Common myeloid progenitor, CD34-positive (primary cell): Measurements from ENCODE around the gene AGER.
A peak's percentile ranks its signal among the peaks of the same experiment; 100 is the strongest.

ENCODE experiments used
- CTCF ChIA-PET: fragments of 350-600 bp; sonication (Branson Sonifier 250); formaldehyde crosslinking; loops from one replicate; lab custom pipeline; 2021; ENCODE audit warnings: antibody characterized with exemption; lab: Charles Lee
- POLR2A ChIA-PET: fragments of 350-600 bp; sonication (Branson Sonifier 250); formaldehyde crosslinking; loops from one replicate; lab custom pipeline; 2021; ENCODE audit warnings: antibody characterized with exemption; lab: Charles Lee
- DNase-seq, 3 donors: peaks; one replicate each; pipeline versions ENCODE4 v3.0.0 to v3.0.0-alpha.2; 2013
- H3K27ac ChIP-seq, 2 experiments: 1 replicate in 1 of 2; 2 replicates in 1 of 2; pipeline ENCODE4 v1.7.0; 2013; ENCODE audit warnings: inconsistent platforms in 2 of 2, low read length in 2 of 2, mild to moderate bottlenecking in 2 of 2, low read depth in 1 of 2, moderate library complexity in 1 of 2; ENCODE audit not compliant: severe bottlenecking in 2 of 2, insufficient read depth in 1 of 2, poor library complexity in 1 of 2
- H3K27me3 ChIP-seq, 5 experiments: replicated peaks in 2 of 5; 1 replicate in 3 of 5; 2 replicates in 2 of 5; pipeline versions ENCODE4 v1.6.1 to v1.7.0; 2013; ENCODE audit warnings: low read length in 4 of 5, mild to moderate bottlenecking in 2 of 5, moderate library complexity in 2 of 5, inconsistent platforms in 1 of 5; ENCODE audit not compliant: insufficient read depth in 5 of 5, control insufficient read depth in 4 of 5
- H3K36me3 ChIP-seq, 4 experiments: 1 replicate in 2 of 4; 2 replicates in 2 of 4; pipeline versions ENCODE4 v1.6.1 to v1.7.0; 2013; ENCODE audit warnings: low read length in 3 of 4, control low read depth in 1 of 4, mild to moderate bottlenecking in 1 of 4; ENCODE audit not compliant: control insufficient read depth in 4 of 4, insufficient read depth in 4 of 4
- H3K4me1 ChIP-seq, 4 experiments: 1 replicate in 3 of 4; 2 replicates in 1 of 4; pipeline versions ENCODE4 v1.6.1 to v1.7.1; 2013; ENCODE audit warnings: low read length in 3 of 4, mild to moderate bottlenecking in 3 of 4, control low read depth in 1 of 4, inconsistent platforms in 1 of 4, moderate library complexity in 1 of 4; ENCODE audit not compliant: control insufficient read depth in 4 of 4, insufficient read depth in 4 of 4; ENCODE audit errors: control extremely low read depth in 1 of 4
- H3K4me3 ChIP-seq, 7 experiments: 1 replicate in 4 of 7; 2 replicates in 3 of 7; pipeline versions ENCODE4 v1.5.1 to v1.7.0; 2013; ENCODE audit warnings: mild to moderate bottlenecking in 7 of 7, low read length in 6 of 7, moderate library complexity in 6 of 7, inconsistent platforms in 2 of 7, low read depth in 2 of 7, control low read depth in 1 of 7; ENCODE audit not compliant: insufficient read depth in 4 of 7, control insufficient read depth in 1 of 7; ENCODE audit errors: extremely low read depth in 1 of 7
- H3K9me3 ChIP-seq, 5 experiments: 1 replicate in 4 of 5; 2 replicates in 1 of 5; pipeline versions ENCODE4 v1.6.1 to v1.7.1; 2013; ENCODE audit warnings: low read length in 4 of 5, mild to moderate bottlenecking in 2 of 5, inconsistent platforms in 1 of 5, low read depth in 1 of 5, moderate library complexity in 1 of 5; ENCODE audit not compliant: control insufficient read depth in 4 of 5, insufficient read depth in 2 of 5; ENCODE audit errors: control extremely low read depth in 1 of 5
- WGBS: methylation state at CpG from one replicate; pipeline ENCODE4 v1.1.5; 2013; ENCODE audit not compliant: insufficient coverage; 5-methylcytosine and 5-hydroxymethylcytosine counted together

Gene AGER

DNA sequence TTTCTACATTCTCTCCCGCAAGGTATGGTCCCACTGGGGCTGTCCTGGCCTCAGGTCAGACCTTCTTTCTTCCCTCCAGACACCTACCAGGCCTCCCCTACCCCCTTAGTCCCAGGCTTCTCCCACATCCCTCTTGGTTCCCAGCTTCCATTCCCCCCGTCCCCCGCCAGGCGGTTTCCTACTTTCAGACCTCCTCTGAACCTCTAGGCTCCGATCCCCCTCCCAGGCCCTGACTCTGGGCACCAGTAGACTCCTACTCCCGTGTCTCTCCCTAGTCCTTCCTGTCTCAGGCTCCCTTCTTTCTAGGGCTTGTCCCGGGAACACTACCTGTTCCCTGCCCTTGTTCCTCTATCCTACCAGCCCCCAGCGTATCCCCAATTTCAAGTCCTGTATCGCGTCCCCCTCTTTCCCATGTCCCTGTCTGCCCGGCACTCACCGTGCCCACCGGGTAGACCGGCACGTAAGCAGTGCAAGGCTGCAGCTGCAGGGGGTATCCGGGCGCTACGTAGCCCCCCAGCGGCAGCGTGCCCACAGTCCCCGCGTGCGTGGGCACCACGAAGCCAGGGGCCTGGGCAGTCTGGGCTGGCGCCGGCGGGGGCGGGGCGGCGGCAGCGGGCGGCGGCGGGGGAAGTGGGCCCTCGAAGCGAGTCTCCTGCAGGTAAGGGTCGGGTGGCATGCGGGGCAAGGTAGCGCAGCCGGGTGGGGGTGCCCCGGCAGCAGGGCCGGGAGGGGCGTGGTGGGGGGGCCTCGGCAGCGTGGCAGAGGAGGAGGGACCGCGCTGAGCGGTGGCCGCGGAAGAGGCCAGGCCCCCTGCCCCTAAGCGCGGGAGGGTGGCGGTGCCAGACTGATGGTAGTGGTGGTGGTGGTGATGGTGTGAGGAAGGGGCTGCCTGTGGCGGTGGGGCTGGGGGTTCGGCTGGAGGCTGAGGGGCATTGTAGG, 33.9 kb downstream of the AGER start:
- POLR2A ChIA-PET = interaction anchor here (0.8 kb wide), 1 partner anchor 33 kb away, joined by 3 read pairs; no protein-coding TSS in a partner anchor
- peaks cover 6 to 32% (median 25%) of the 10 kb centered on the region in 5 experiments for H3K27me3 ChIP-seq

DNA sequence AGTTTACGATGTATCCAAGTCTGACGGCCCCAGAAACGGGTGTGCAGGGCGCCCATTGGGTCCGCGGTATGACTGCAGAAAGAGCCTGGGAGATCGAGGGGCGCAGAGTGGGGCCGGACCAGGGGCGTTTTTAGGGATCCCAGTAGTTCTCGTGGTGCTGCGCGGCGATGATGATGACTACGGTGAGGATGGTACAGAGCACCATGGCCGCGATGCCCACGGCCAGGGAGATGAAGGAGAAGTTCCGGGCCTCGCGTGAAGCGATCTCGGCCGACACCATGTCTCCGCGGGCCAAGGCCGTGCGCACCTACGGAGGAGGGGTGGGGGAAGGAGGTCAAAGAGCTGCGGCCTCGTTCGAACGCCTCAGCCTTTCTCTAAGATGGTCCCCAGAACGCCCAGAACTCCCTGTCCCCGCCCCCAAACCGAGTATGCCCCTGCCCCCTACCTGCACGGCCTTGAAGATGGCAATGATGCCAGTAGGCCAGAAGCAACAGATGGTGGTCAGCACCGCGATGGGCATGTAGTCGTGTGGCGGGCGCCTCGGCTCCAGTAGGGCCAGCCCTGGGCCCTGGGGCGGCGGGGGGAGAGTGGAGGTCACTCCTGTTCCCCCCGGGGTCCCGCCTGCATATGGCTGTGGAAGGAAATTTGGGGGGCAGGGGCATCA, 34.8 kb downstream of the AGER start:
- POLR2A ChIA-PET = interaction anchor here (0.7 kb wide), 1 partner anchor 29 kb away, joined by 3 read pairs; no protein-coding TSS in a partner anchor
- CTCF ChIA-PET = interaction anchor here (0.8 to 2.0 kb wide), 8 partner anchors 9 to 48 kb away, joined by 3 to 9 read pairs (median 4); partner anchors contain the start of gene FKBPL
- Histone ChIP-seq H3K4me3 (peak overlapping the region in 6 of 7 experiments; percentile 38 to 81 (median 72)), H3K27ac (no peak overlapping the region), H3K27me3 (peaks cover 6 to 32% (median 25%) of the 10 kb centered on the region in 5 experiments), H3K4me1 (peaks cover 0 to 45% (median 27%) of the 10 kb centered on the region in 4 experiments), H3K36me3 (no peaks in the 10 kb centered on the region), H3K9me3 (no peaks in the 10 kb centered on the region)
- DNase-seq = no peak
- 46% methylated on average over 31 of the region's 47 CpGs for WGBS

More for the DNA sequence above, 33.9 kb downstream of the AGER start:
- Histone ChIP-seq H3K9me3 (no peaks in the 10 kb centered on the region), H3K27ac (no peak overlapping the region), H3K4me1 (peaks cover 0 to 54% (median 36%) of the 10 kb centered on the region in 4 experiments), H3K4me3 (no peak overlapping the region), H3K36me3 (peaks cover 0 to under 1% (median 0%) of the 10 kb centered on the region in 4 experiments)
- CTCF ChIA-PET = interaction anchor here (0.8 to 1.2 kb wide), 3 partner anchors 8 to 31 kb away, joined by 3 read pairs; no protein-coding TSS in a partner anchor
- peak in 1 of 3 donors; percentile 27 for DNase-seq
- 41% methylated on average over 46 of the region's 55 CpGs for WGBS

DNA sequence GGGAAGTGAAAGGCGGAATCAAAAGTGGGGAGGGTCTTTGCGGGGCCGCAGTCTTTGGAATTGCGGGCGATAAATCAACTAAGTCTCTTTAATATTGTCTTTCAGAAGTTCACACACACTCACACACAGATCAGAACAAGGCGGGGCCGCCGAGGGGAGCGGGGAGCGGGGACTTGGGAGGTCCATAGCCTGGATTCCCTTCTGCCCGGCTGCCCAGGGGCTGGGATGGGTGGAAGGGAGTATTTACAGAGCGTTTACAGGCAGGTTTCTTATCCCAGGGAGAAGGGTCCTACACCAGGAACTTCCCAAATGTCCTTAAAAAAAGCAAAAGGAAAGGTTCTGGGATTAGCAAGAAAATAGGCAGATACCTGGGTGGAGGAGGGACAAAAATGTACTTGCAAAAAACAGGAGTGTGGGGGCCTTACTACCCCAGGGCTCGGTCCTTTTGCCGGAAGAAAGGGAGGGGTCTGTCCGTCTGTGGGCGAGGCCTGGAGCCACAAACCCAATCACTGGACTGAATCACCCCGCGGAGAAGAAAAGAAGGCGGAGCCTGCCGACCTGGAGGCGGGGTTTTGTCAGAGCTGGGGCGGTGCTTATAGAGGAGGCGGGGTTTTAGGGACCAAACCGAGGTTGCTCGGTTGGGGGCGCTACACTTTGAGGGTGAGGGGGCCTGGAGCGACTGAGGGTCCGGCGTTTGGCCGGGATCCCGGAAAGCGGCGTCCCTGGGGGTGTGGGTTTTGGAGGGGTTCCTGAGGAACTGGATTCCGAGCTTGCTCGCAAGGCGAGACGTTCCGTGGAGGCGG, 35.6 kb downstream of the AGER start:
- WGBS = 4% methylated on average over 22 of the region's 39 CpGs
- POLR2A ChIA-PET = interaction anchor here (0.7 kb wide), 2 partner anchors 8 to 29 kb away, joined by 3 read pairs; no protein-coding TSS in a partner anchor
- Histone ChIP-seq H3K4me1 (peaks cover 0 to 42% (median 22%) of the 10 kb centered on the region in 4 experiments), H3K27me3 (peaks cover 6 to 32% (median 25%) of the 10 kb centered on the region in 5 experiments), H3K9me3 (no peaks in the 10 kb centered on the region), H3K36me3 (no peaks in the 10 kb centered on the region), H3K4me3 (peak overlapping the region; percentile 35 to 81 (median 70)), H3K27ac (no peak overlapping the region)
- DNase-seq = peak; percentile 84 to 90 (median 90)
- CTCF ChIA-PET = interaction anchor here (0.7 to 2.0 kb wide), 9 partner anchors 10 to 49 kb away, joined by 3 to 9 read pairs (median 3); partner anchors contain the start of gene FKBPL

DNA sequence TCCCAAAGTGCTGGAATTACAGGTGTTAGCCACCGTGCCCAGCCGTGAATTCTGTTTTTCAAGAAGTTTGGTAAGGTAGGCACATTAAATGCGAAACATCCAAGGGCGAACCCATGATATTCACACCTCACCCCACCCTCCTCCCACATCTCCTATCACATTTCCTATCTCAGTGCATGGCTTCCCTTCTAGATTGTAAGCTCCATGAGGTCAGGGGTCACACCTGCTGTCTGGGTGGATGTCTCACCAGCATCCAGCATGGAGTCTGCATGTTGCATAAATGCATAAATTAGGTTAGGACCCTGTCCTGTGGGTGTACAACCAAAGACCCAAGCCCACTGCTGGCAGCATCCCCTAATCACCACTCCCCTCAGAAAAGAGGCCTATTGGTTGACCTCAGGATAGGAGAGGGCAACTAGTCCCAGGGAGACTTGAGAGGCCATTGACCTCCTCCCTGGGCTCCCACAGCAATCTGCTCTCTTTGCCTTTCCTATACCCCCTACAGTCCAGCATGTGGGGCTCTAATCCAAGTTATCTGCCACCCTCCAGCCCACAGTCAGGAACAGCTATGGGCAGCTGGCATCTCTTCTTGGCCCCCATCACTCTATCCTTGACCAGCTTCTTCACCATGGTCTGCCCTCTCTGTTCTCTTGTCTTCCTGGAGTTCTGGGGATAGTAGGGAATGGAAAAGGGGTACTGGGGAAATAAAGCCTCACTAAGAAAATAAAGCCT, 36.5 kb downstream of the AGER start:
- Histone ChIP-seq H3K36me3 (no peaks in the 10 kb centered on the region), H3K27me3 (peaks cover 6 to 32% (median 25%) of the 10 kb centered on the region in 5 experiments), H3K9me3 (no peaks in the 10 kb centered on the region), H3K27ac (no peak overlapping the region), H3K4me1 (peaks cover 0 to 33% (median 15%) of the 10 kb centered on the region in 4 experiments), H3K4me3 (peak overlapping the region in 4 of 7 experiments; percentile 70 to 81 (median 76))
- WGBS = no CpG with 5 or more reads among the region's 4 CpGs
- peak in 2 of 3 donors; percentile 29 to 34 for DNase-seq
- ChIA-PET CTCF (interaction anchor here (0.7 to 2.0 kb wide), 7 partner anchors 9 to 50 kb away, joined by 3 to 9 read pairs (median 4); partner anchors contain the start of gene FKBPL), POLR2A (interaction anchor here (0.7 kb wide), 1 partner anchor 9 kb away, joined by 3 read pairs; no protein-coding TSS in a partner anchor)

DNA sequence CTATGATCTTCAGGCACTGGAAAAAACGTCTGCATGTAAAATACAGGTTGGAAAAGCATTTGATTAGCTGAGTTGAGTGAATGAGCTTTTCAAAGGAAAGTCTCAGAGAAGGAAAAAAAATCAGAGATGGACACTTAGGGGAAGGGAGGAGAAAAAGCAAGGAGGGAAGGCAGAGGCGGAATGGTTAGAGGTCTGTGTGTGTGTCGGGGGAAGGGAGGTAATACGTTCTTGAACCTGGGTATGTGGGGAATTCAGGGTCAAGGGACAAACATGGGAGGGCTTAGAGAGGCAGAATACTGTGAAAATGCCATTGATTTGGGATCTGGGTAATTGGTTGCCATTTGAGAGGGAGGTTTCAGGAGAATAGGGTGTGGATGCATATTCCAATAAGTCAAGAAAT, 37.4 kb downstream of the AGER start:
- DNase-seq = no peak
- no peak overlapping the region for H3K27ac ChIP-seq
- 75% methylated on average over 4 of the region's 4 CpGs for WGBS
- H3K27me3 ChIP-seq = peaks cover 6 to 32% (median 24%) of the 10 kb centered on the region in 5 experiments
- H3K9me3 ChIP-seq = no peaks in the 10 kb centered on the region
- H3K36me3 ChIP-seq = no peaks in the 10 kb centered on the region
- H3K4me1 ChIP-seq = peaks cover 0 to 25% (median 10%) of the 10 kb centered on the region in 4 experiments
- CTCF ChIA-PET = interaction anchor here (0.9 to 1.6 kb wide), 2 partner anchors 10 to 17 kb away, joined by 4 read pairs; partner anchors contain the start of gene FKBPL
- POLR2A ChIA-PET = interaction anchor here (0.6 kb wide), 1 partner anchor 564 kb away, joined by 3 read pairs; no protein-coding TSS in a partner anchor
- H3K4me3 ChIP-seq = no peak overlapping the region
